Gastrocnemius medialis (tissue), 4 donors: Measurements from ENCODE around the gene SORBS2. TPM values are rescaled to one million over a fixed set of nuclear protein-coding genes. Genes with fewer than 3 reads are reported as not detected.

ENCODE experiments used
- ATAC-seq, 2 donors: fragments of 150-250 bp; one replicate each; pipeline ENCODE4 v1.9.1; 2016
- DNase-seq, 2 donors: peaks; one replicate each; pipeline ENCODE4 v3.0.0-alpha.2; 2019
- H3K27ac ChIP-seq, 4 donors: fragments of 200-600 bp; sonication (generic); 1 replicate in 1 of 4; 2 replicates in 3 of 4; pipeline ENCODE4 v1.5.1; 2016 to 2018; ENCODE audit warnings: mild to moderate bottlenecking in 2 of 4, moderate library complexity in 1 of 4
- H3K27me3 ChIP-seq, 3 donors: fragments of 200-600 bp; sonication (generic) in 2 of 3; 1 replicate in 1 of 3; 2 replicates in 2 of 3; pipeline versions ENCODE4 v1.5.1 to v1.6.0; 2016 to 2019; ENCODE audit warnings: mild to moderate bottlenecking in 1 of 3, moderate library complexity in 1 of 3
- H3K36me3 ChIP-seq, 2 donors: fragments of 200-600 bp; sonication (generic) in 1 of 2; one replicate each; pipeline ENCODE4 v1.5.1; 2017 to 2018
- H3K4me1 ChIP-seq, 2 donors: fragments of 200-600 bp; sonication (generic) in 1 of 2; one replicate each; pipeline ENCODE4 v1.5.1; 2016 to 2017; ENCODE audit warnings: mild to moderate bottlenecking in 2 of 2
- H3K4me3 ChIP-seq, 4 donors: fragments of 200-600 bp; sonication (generic) in 3 of 4; 1 replicate in 1 of 4; 2 replicates in 3 of 4; pipeline ENCODE4 v1.5.1; 2016 to 2019; ENCODE audit warnings: mild to moderate bottlenecking in 2 of 4
- H3K9me3 ChIP-seq, 3 donors: fragments of 200-600 bp; sonication (generic) in 2 of 3; 1 replicate in 1 of 3; 2 replicates in 2 of 3; pipeline ENCODE4 v1.5.1; 2016 to 2019
- POLR2A ChIP-seq, 2 donors: fragments of 450-650 bp; IDR thresholded peaks; one replicate each; pipeline ENCODE4 v1.6.1; 2017; ENCODE audit warnings: antibody characterized with exemption in 2 of 2, mild to moderate bottlenecking in 2 of 2, moderate library complexity in 2 of 2
- in situ Hi-C, 4 donors: fragments of 200-750 bp; cut with MboI; loops; one replicate each; pipeline versions ENCODE4 v1.15.0 to v1.8.0; 2017; ENCODE audit warnings: low sequenced_read_pairs in 4 of 4
- intact Hi-C: fragments of 100-400 bp; cut with DNase I; formaldehyde crosslinking; loops from one replicate; pipeline ENCODE4 v1.15.1; 2023; ENCODE audit warnings: low total_unique reads
- total RNA-seq, 4 donors: library from RNA; depleted of rRNA; stranded (reverse); fragments of >200 nt; gene quantifications; one replicate each; pipeline versions ENCODE4 v1.1.0 to v1.2.3, GENCODE V29; 2016
- TF ChIP-seq, protein P1 (sequence below), 5 experiments: fragments of 450-650 bp in 3 of 5; fragments of 200-600 bp in 2 of 5; sonication (generic) in 2 of 5; IDR thresholded peaks in 4 of 5; conservative IDR thresholded peaks in 1 of 5; 1 replicate in 4 of 5; 2 replicates in 1 of 5; pipeline ENCODE4 v1.5.1; 2016 to 2019; ENCODE audit warnings: antibody characterized with exemption in 5 of 5, mild to moderate bottlenecking in 3 of 5, moderate library complexity in 3 of 5

SORBS2 gene
- total RNA-seq, 4 donors from 2014 or later, result 15.3 to 64.5 (median 17.4) TPM

DNA sequence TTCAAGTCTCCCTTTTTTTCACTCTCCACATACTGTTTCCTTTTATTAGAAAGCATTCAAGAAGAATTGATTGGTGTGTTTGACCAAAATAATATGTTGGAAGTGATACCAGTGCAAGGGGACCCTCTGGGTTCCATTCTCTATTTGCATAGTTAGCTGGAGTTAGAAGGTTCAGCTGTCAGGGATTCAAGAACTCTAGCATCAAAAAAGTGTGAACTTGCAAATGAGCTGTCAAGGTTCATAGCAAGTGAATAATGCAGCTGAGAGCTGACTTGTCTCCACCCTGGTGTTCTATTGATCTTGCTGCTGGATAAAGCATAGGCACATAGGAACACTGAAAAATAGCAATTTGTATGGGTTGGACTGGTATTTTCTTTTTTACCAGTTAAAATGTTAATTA lies 73.2 kb downstream of the SORBS2 start:
- in situ Hi-C loops, result no loop called here
- DNase-seq, result no peak
- Histone ChIP-seq H3K27me3 (no peaks in the 10 kb centered on the region), H3K36me3 (no peaks in the 10 kb centered on the region), H3K27ac (no peak overlapping the region), H3K4me3 (no peak overlapping the region), H3K4me1 (no peaks in the 10 kb centered on the region), H3K9me3 (no peaks in the 10 kb centered on the region)
- ATAC-seq, result no peak
- TF ChIP-seq POLR2A (IDR thresholded peaks at IDR 0.05), result no peak
- TF ChIP-seq, protein P1, sequence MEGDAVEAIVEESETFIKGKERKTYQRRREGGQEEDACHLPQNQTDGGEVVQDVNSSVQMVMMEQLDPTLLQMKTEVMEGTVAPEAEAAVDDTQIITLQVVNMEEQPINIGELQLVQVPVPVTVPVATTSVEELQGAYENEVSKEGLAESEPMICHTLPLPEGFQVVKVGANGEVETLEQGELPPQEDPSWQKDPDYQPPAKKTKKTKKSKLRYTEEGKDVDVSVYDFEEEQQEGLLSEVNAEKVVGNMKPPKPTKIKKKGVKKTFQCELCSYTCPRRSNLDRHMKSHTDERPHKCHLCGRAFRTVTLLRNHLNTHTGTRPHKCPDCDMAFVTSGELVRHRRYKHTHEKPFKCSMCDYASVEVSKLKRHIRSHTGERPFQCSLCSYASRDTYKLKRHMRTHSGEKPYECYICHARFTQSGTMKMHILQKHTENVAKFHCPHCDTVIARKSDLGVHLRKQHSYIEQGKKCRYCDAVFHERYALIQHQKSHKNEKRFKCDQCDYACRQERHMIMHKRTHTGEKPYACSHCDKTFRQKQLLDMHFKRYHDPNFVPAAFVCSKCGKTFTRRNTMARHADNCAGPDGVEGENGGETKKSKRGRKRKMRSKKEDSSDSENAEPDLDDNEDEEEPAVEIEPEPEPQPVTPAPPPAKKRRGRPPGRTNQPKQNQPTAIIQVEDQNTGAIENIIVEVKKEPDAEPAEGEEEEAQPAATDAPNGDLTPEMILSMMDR (IDR thresholded peaks at IDR 0.05 in 4 of 5, conservative IDR thresholded peaks at IDR 0.05 in 1 of 5), result no peak
- intact Hi-C loops, result no loop called here

DNA sequence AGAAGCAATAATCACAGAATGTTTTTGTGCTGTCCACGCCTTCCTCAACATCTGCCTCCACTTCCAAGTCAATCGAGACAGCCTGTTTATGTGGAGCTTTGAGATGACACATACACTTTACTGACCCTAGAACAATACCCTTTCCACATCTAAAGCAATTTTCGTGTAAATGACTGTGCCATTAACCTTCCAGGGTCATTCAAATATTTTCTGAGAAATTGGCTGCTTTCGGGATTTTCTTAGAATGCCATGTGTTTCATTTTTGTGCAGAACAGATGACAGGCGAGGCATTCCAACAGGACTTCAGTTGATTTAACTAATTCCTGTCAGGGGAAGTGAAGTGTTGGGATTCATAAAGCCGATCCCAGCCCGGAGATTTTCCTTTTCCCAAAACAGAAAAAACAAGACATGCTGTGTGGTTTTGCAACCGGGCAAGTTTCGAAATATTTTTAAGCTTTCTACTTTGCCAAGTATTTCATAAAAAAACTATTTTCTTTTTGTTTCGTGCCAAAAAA lies 73.9 kb downstream of the SORBS2 start:
- no peak for TF ChIP-seq POLR2A (IDR thresholded peaks at IDR 0.05)
- TF ChIP-seq, protein P1 (IDR thresholded peaks at IDR 0.05 in 4 of 5, conservative IDR thresholded peaks at IDR 0.05 in 1 of 5), result no peak
- in situ Hi-C loops, result no loop called here
- Histone ChIP-seq H3K36me3 (no peaks in the 10 kb centered on the region), H3K27ac (peak overlapping the region; percentile 25 to 53 (median 38)), H3K4me3 (peak overlapping the region in 2 of 4 donors; percentile 13 to 28), H3K27me3 (no peaks in the 10 kb centered on the region), H3K4me1 (no peaks in the 10 kb centered on the region), H3K9me3 (no peaks in the 10 kb centered on the region)
- peak; percentile 51 to 69 for ATAC-seq
- intact Hi-C loops, result no loop called here
- no peak for DNase-seq

DNA sequence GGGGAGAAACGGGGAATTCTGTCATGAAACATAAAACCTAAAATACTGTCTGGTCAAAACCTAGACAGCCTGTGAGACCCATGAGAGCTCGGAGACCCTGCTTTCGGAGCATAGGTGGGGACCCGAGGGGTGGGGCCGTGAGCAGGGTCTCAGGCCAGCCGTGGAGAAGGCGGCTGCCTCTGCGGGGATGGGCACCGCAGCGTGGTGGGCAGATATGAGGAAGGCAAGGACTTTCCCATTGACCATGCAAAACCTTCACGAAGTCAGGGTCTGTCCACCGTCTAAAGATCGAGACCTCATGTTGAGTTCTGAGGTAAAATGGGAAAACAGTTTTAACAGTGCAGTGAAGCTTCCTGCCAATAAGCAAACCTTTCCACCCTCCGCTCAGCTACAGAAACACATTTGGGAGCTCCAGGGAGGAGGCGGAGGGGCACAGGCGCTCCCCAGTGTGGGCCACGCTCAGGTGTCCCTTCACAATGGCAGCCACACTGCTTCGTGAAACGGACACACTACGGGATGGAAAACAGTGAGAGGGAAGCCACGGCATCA lies 74.4 kb downstream of the SORBS2 start:
- intact Hi-C loops (no loop called here), in situ Hi-C loops (no loop called here)
- no peak for ATAC-seq
- H3K4me3 ChIP-seq, result peak overlapping the region in 2 of 4 donors; percentile 13 to 28
- H3K4me1 ChIP-seq, result no peaks in the 10 kb centered on the region
- H3K36me3 ChIP-seq, result no peaks in the 10 kb centered on the region
- peak overlapping the region; percentile 25 to 53 (median 38) for H3K27ac ChIP-seq
- no peaks in the 10 kb centered on the region for H3K27me3 ChIP-seq
- DNase-seq, result no peak
- no peak for TF ChIP-seq POLR2A (IDR thresholded peaks at IDR 0.05)
- TF ChIP-seq, protein P1 (IDR thresholded peaks at IDR 0.05 in 4 of 5, conservative IDR thresholded peaks at IDR 0.05 in 1 of 5), result no peak
- H3K9me3 ChIP-seq, result no peaks in the 10 kb centered on the region

DNA sequence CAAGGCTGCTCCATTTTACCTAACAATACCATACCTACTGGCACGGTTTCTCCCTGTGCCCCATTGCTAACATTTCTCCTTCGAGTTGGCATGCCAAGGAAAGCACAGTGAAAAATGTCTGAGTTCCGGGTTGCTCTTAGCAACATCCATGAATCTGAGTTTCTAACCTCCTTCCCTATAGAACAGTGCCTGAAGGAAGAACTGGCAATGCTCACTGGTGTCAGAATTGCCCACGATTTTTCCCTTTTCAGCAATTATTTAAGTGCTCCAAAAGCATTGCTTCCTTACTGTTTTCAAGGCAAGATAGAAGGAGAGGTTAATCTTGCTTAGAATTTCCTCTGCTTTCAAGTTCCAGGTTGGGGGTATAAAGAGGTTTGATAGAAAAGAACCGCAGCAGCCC lies 75.1 kb downstream of the SORBS2 start:
- Histone ChIP-seq H3K4me1 (no peaks in the 10 kb centered on the region), H3K9me3 (no peaks in the 10 kb centered on the region), H3K36me3 (no peaks in the 10 kb centered on the region), H3K4me3 (no peak overlapping the region), H3K27me3 (no peaks in the 10 kb centered on the region), H3K27ac (no peak overlapping the region)
- in situ Hi-C loops, result no loop called here
- intact Hi-C loops, result no loop called here
- TF ChIP-seq POLR2A (IDR thresholded peaks at IDR 0.05), result no peak
- TF ChIP-seq, protein P1 (IDR thresholded peaks at IDR 0.05 in 4 of 5, conservative IDR thresholded peaks at IDR 0.05 in 1 of 5), result no peak
- ATAC-seq, result no peak
- DNase-seq, result no peak
